T-cell (primary cell): ENCODE data around the gene COQ7. TPM values are rescaled to one million over a fixed set of nuclear protein-coding genes. Genes with fewer than 3 reads are reported as not detected.

ENCODE experiments used
- ATAC-seq, 4 experiments: fragments of 200-7000 bp in 3 of 4; fragments of 150-1000 bp in 1 of 4; cut with Tn5 transposase; replicated peaks in 1 of 4; 1 replicate in 3 of 4; 2 replicates in 1 of 4; pipeline ENCODE4 v1.10.0; 2021; ENCODE audit warnings: moderate library complexity in 3 of 4, mild to moderate bottlenecking in 2 of 4, moderate number of reproducible peaks in 1 of 4
- CTCF ChIA-PET, 2 donors: fragments of 300-600 bp; sonication (Branson Sonifier 250); formaldehyde crosslinking; loops; one replicate each; lab custom pipeline; 2022; ENCODE audit warnings: antibody characterized with exemption in 2 of 2; lab: Charles Lee
- POLR2A ChIA-PET, 2 donors: fragments of 300-600 bp; sonication (Branson Sonifier 250); formaldehyde crosslinking; loops; one replicate each; lab custom pipeline; 2022; ENCODE audit warnings: antibody characterized with exemption in 2 of 2; lab: Charles Lee
- DNase-seq, 35 experiments: peaks; one replicate each; pipeline versions ENCODE4 v3.0.0 to v3.0.0-alpha.2; 2013 to 2023
- H3K27ac ChIP-seq: one replicate; pipeline ENCODE4 v1.5.1; 2013; ENCODE audit warnings: low read length
- H3K27me3 ChIP-seq, 2 experiments: replicated peaks in 1 of 2; 1 replicate in 1 of 2; 2 replicates in 1 of 2; pipeline versions ENCODE4 v1.6.1 to v1.7.0; 2013; ENCODE audit warnings: low read length in 1 of 2, mixed read lengths in 1 of 2; ENCODE audit not compliant: control insufficient read depth in 2 of 2, insufficient read depth in 2 of 2; ENCODE audit errors: extremely low read depth in 1 of 2
- H3K36me3 ChIP-seq, 2 donors: 1 replicate in 1 of 2; 2 replicates in 1 of 2; pipeline versions ENCODE4 v1.6.1 to v1.7.0; 2013; ENCODE audit warnings: low read length in 1 of 2; ENCODE audit not compliant: control insufficient read depth in 2 of 2, insufficient read depth in 1 of 2; ENCODE audit errors: extremely low read depth in 1 of 2
- H3K4me1 ChIP-seq, 2 experiments: 1 replicate in 1 of 2; 2 replicates in 1 of 2; pipeline versions ENCODE4 v1.6.1 to v1.7.0; 2013; ENCODE audit warnings: low read length in 2 of 2, mixed read lengths in 1 of 2; ENCODE audit not compliant: insufficient read depth in 2 of 2, control insufficient read depth in 1 of 2; ENCODE audit errors: extremely low read depth in 1 of 2
- H3K4me3 ChIP-seq, 2 donors: 1 replicate in 1 of 2; 2 replicates in 1 of 2; pipeline versions ENCODE4 v1.5.1 to v1.7.0; 2013; ENCODE audit warnings: mild to moderate bottlenecking in 2 of 2, low read length in 1 of 2, moderate library complexity in 1 of 2; ENCODE audit not compliant: control insufficient read depth in 1 of 2; ENCODE audit errors: extremely low read depth in 1 of 2
- H3K9me3 ChIP-seq: 2 replicates; pipeline ENCODE4 v1.7.0; 2013
- H3K27ac Mint-ChIP-seq, 2 donors: one replicate each; pipeline ENCODE4 v1.8.0; 2020 to 2021; ENCODE audit warnings: mild to moderate bottlenecking in 2 of 2, mixed read lengths in 2 of 2
- H3K27me3 Mint-ChIP-seq, 2 donors: one replicate each; pipeline ENCODE4 v1.8.0; 2021 to 2022; ENCODE audit warnings: mixed read lengths in 2 of 2
- H3K36me3 Mint-ChIP-seq: one replicate; pipeline ENCODE4 v1.8.0; 2021; ENCODE audit warnings: mixed read lengths
- H3K4me1 Mint-ChIP-seq, 3 donors: one replicate each; pipeline ENCODE4 v1.8.0; 2020 to 2022; ENCODE audit warnings: mixed read lengths in 3 of 3, mild to moderate bottlenecking in 1 of 3
- H3K4me3 Mint-ChIP-seq, 3 donors: one replicate each; pipeline ENCODE4 v1.8.0; 2020 to 2022; ENCODE audit warnings: mild to moderate bottlenecking in 3 of 3, mixed read lengths in 3 of 3, moderate library complexity in 3 of 3
- H3K9me3 Mint-ChIP-seq, 3 donors: one replicate each; pipeline ENCODE4 v1.8.0; 2020 to 2022; ENCODE audit warnings: mixed read lengths in 3 of 3
- WGBS: methylation state at CpG from one replicate; pipeline ENCODE4 v1.1.5; 2013; ENCODE audit warnings: missing lambda C conversion rate; ENCODE audit not compliant: insufficient coverage; 5-methylcytosine and 5-hydroxymethylcytosine counted together
- total RNA-seq, 35 experiments: library from RNA in 6 of 35; stranded (reverse) in 6 of 35; fragments of 120-200 nt in 1 of 35; gene quantifications; one replicate each; pipeline versions ENCODE4 v1.2.1 to v1.2.4 and lab custom pipeline; 2013 to 2026

COQ7 gene
- total RNA-seq, 5 donors from 2014 or later (not counting 1 experiment from before 2014, with no cell fraction given) = 11.1 to 15.4 (median 14.9) TPM

DNA sequence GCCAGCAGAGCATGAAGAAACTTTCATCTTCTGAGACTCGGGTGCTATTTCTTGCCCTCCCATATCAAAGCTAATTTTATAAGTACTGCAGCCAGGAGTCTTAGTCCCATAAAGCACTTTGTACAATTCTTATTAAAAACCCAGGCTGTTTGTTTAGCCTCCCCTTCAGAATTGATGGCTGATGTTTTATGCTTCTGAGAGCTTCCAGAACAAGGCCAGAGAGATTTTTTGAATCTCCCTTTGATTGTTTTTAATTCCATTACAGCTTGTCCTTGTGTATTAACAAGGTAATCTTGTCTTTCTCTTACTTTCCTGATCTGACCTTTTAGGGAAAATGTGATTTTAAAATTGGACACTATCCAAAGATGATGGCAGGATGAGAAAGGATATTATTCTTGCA lies 16.3 kb downstream of the COQ7 start:
- no peaks in the 10 kb centered on the region for H3K9me3 ChIP-seq
- Mint-ChIP-seq H3K4me1 (peaks cover 0 to 6% (median 6%) of the 10 kb centered on the region in 3 donors), H3K4me3 (no peak overlapping the region), H3K27me3 (peaks cover 0 to 13% of the 10 kb centered on the region in 2 donors), H3K36me3 (peaks cover 26% of the 10 kb centered on the region), H3K27ac (no peak overlapping the region), H3K9me3 (no peaks in the 10 kb centered on the region)
- H3K4me1 ChIP-seq = peaks cover 0 to 12% of the 10 kb centered on the region in 2 experiments
- H3K27ac ChIP-seq = no peak overlapping the region
- H3K4me3 ChIP-seq = no peak overlapping the region
- ChIA-PET CTCF (no interaction called here), POLR2A (interaction anchor here in 1 of 2 donors (0.5 kb wide), 1 partner anchor 15 kb away, joined by 6 read pairs; no protein-coding TSS in a partner anchor)
- ATAC-seq = no peak
- DNase-seq = no peak
- H3K36me3 ChIP-seq = peaks cover 3 to 6% of the 10 kb centered on the region in 2 donors
- WGBS = 100% methylated on average over 1 of the region's 1 CpG
- peaks cover 0 to 21% of the 10 kb centered on the region in 2 experiments for H3K27me3 ChIP-seq

DNA sequence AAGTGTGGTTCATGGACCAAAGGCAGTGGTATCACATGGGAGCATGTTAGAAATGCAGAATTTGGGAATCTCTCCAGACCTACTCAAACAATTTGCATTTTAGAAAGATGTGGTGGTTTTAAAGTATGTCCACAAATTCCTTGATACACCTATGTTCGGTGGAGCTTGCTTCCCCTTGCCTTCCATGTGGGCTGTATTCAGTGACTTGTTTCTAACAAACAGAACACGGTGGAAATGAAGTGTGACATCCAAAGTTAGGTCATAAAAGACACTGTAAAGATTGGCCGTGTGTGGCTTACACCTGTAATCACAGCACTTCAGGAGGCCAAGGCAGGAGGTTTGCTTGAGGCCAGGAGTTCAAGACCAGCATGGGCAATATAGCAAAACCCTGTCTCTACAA lies 16.7 kb downstream of the COQ7 start:
- Mint-ChIP-seq H3K36me3 (peaks cover 22% of the 10 kb centered on the region), H3K9me3 (no peaks in the 10 kb centered on the region), H3K27me3 (peaks cover 0 to 13% of the 10 kb centered on the region in 2 donors), H3K4me3 (no peak overlapping the region), H3K27ac (no peak overlapping the region), H3K4me1 (peaks cover 0 to 6% (median 6%) of the 10 kb centered on the region in 3 donors)
- ATAC-seq (no peak), DNase-seq (no peak)
- ChIA-PET POLR2A (interaction anchor here (0.5 to 0.7 kb wide), 2 partner anchors 15 to 32 kb away, joined by 4 to 6 read pairs; no protein-coding TSS in a partner anchor), CTCF (no interaction called here)
- H3K36me3 ChIP-seq = peaks cover 2 to 3% of the 10 kb centered on the region in 2 donors
- peaks cover 0 to 23% of the 10 kb centered on the region in 2 experiments for H3K27me3 ChIP-seq
- no peaks in the 10 kb centered on the region for H3K9me3 ChIP-seq
- no peak overlapping the region for H3K27ac ChIP-seq
- WGBS = 100% methylated on average over 1 of the region's 3 CpGs
- no peak overlapping the region for H3K4me3 ChIP-seq
- H3K4me1 ChIP-seq = peaks cover 0 to 12% of the 10 kb centered on the region in 2 experiments

DNA sequence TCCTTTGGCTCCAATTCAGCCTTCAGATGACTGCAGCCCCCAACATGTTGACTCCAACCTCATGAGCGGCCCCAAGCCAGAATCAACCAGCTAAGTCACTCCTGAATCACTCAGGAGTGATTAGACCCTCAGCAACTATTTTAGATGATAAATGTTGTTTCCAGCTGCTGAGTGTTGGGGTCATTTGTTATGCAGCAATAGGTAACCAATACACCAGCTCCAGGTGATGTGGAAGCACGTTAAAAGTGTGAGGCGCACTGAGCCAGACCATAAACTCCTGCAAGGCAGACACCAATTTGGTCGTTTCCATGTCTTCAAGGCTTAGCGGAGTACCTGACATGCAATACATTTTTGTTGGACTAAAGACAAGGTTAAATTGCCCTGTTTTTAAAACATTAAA lies 17.5 kb downstream of the COQ7 start:
- Histone ChIP-seq H3K9me3 (no peaks in the 10 kb centered on the region), H3K4me3 (no peak overlapping the region), H3K36me3 (peaks cover 0 to 2% of the 10 kb centered on the region in 2 donors), H3K4me1 (peaks cover 0 to 12% of the 10 kb centered on the region in 2 experiments), H3K27ac (no peak overlapping the region), H3K27me3 (peaks cover 0 to 23% of the 10 kb centered on the region in 2 experiments)
- ChIA-PET CTCF (interaction anchor here in 1 of 2 donors (0.6 to 3.6 kb wide), 2 partner anchors 11 to 418 kb away, joined by 4 to 30 read pairs; no protein-coding TSS in a partner anchor), POLR2A (no interaction called here)
- no peak for DNase-seq
- peaks cover 18% of the 10 kb centered on the region for H3K36me3 Mint-ChIP-seq
- peaks cover 0 to 6% (median 6%) of the 10 kb centered on the region in 3 donors for H3K4me1 Mint-ChIP-seq
- peaks cover 0 to 13% of the 10 kb centered on the region in 2 donors for H3K27me3 Mint-ChIP-seq
- ATAC-seq = no peak
- no peak overlapping the region for H3K4me3 Mint-ChIP-seq
- 84% methylated on average over 3 of the region's 5 CpGs for WGBS
- H3K9me3 Mint-ChIP-seq = no peaks in the 10 kb centered on the region
- H3K27ac Mint-ChIP-seq = no peak overlapping the region

DNA sequence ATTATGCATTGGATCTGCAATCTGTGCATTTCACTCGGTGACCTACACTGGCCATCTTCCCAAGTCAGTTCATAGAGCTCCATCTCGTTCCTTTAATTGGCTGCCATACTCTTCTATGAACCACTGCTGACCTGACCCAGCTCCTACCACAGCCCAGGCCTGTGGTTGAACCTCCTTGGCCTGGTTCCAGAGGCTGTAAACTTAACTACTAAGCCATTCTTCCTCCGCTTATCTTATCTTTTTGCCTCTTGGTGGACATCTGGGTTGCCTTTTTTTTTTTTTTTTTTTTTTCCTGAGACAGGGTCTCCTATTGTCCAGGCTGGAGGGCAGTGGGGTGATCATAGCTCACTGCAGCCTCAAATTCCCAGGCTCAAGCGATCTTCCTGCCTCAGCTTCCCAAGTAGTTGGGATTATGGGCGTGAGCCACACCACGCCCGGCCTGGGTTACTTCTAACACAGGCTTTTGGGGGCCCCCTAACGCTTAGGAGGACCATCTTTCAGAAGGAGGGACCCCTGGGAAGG lies 18.3 kb downstream of the COQ7 start:
- peaks cover 0 to 2% of the 10 kb centered on the region in 2 donors for H3K36me3 ChIP-seq
- H3K4me1 Mint-ChIP-seq = peaks cover 0 to 6% (median 6%) of the 10 kb centered on the region in 3 donors
- no peak overlapping the region for H3K27ac Mint-ChIP-seq
- H3K9me3 ChIP-seq = no peaks in the 10 kb centered on the region
- peaks cover 15% of the 10 kb centered on the region for H3K36me3 Mint-ChIP-seq
- H3K27me3 ChIP-seq = peaks cover 0 to 23% of the 10 kb centered on the region in 2 experiments
- H3K4me3 ChIP-seq = no peak overlapping the region
- no peak for ATAC-seq
- peaks cover 0 to 12% of the 10 kb centered on the region in 2 experiments for H3K4me1 ChIP-seq
- DNase-seq = no peak
- no peak overlapping the region for H3K27ac ChIP-seq
- peaks cover 0 to 13% of the 10 kb centered on the region in 2 donors for H3K27me3 Mint-ChIP-seq
- CTCF ChIA-PET = interaction anchor here (0.6 to 3.6 kb wide), 10 partner anchors 9 to 422 kb away, joined by 3 to 30 read pairs (median 4); no protein-coding TSS in a partner anchor
- H3K4me3 Mint-ChIP-seq = peak overlapping the region in 1 of 3 donors; percentile 55
- no peaks in the 10 kb centered on the region for H3K9me3 Mint-ChIP-seq
- WGBS = 29% methylated on average over 1 of the region's 8 CpGs
- POLR2A ChIA-PET = interaction anchor here in 1 of 2 donors (0.7 kb wide), 1 partner anchor 93 kb away, joined by 3 read pairs; no protein-coding TSS in a partner anchor

DNA sequence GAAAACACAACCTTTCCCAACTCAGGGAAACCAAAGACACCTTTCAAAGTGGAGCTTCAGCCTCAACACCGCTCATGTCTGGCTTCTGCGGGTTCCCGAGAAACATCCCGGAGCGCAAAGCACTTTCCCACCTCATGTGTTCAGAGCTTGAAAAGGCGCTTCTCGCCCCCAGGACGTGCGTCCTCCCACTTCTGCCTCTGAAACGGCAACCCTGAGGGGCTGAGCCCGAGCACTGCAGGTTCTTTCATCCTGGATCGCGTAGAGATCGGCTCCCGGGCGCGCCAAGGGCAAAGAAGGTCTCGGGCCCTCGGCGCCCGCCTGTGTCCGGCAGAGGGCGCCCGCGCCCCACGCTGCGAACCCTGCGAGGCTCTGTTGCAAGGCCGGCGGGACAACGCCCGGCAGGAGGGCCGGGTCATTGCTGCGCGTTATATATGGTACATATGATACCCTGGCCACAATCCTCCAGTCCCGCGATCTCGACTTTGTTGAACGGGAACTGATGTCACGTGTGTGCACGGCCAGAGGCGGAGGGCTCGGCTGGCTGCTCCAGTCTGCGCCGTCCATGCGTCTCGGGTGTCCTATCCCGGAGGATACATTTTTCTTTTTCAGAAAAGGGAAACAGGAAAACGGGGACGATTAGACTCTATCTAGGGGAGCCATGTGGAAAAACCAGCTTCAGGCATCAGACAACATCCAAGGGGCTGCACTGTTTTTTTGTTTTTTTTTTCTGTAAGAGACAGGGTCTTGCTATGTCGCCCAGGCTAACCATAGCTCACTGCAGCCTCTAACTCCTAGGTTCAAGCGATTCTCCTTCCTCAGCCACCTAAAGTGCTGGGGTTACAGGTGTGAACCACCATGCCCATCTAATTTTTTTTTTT lies 19.1 kb downstream of the COQ7 start:
- H3K4me3 Mint-ChIP-seq = peak overlapping the region; percentile 52 to 58 (median 55)
- WGBS = 6% methylated on average over 46 of the region's 52 CpGs
- H3K27ac ChIP-seq = no peak overlapping the region
- peaks cover 0 to 23% of the 10 kb centered on the region in 2 experiments for H3K27me3 ChIP-seq
- no peaks in the 10 kb centered on the region for H3K9me3 ChIP-seq
- H3K27me3 Mint-ChIP-seq = peaks cover 0 to 13% of the 10 kb centered on the region in 2 donors
- H3K4me3 ChIP-seq = peak overlapping the region; percentile 21 to 63
- peak; percentile 94 to 98 (median 95) for ATAC-seq
- peaks cover 0 to 1% (median 0%) of the 10 kb centered on the region in 3 donors for H3K9me3 Mint-ChIP-seq
- H3K27ac Mint-ChIP-seq = no peak overlapping the region
- ChIA-PET CTCF (interaction anchor here (0.6 to 3.6 kb wide), 8 partner anchors 8 to 421 kb away, joined by 3 to 30 read pairs (median 4); no protein-coding TSS in a partner anchor), POLR2A (no interaction called here)
- H3K36me3 ChIP-seq = no peaks in the 10 kb centered on the region
- peaks cover 0 to 6% (median 6%) of the 10 kb centered on the region in 3 donors for H3K4me1 Mint-ChIP-seq
- peak; percentile 20 to 85 (median 64) for DNase-seq
- peaks cover 7% of the 10 kb centered on the region for H3K36me3 Mint-ChIP-seq
- peaks cover 0 to 12% of the 10 kb centered on the region in 2 experiments for H3K4me1 ChIP-seq
